Pulmonary artery endothelial cell (primary cell): ENCODE results near the gene FSTL1. TPM values are rescaled to one million over a fixed set of nuclear protein-coding genes. Genes with fewer than 3 reads are reported as not detected.

Source experiments
- DNase-seq: peaks from one replicate; pipeline ENCODE4 v3.0.0-alpha.2; 2011; ENCODE audit warnings: low read depth, low spot score
- total RNA-seq: library from RNA; depleted of rRNA; stranded (reverse); fragments of >200 nt; gene quantifications from 2 replicates; pipeline ENCODE4 v1.2.3, GENCODE V29; 2014

The FSTL1 gene
- total RNA-seq, 1 donor from 2014 or later = 517 TPM

DNA sequence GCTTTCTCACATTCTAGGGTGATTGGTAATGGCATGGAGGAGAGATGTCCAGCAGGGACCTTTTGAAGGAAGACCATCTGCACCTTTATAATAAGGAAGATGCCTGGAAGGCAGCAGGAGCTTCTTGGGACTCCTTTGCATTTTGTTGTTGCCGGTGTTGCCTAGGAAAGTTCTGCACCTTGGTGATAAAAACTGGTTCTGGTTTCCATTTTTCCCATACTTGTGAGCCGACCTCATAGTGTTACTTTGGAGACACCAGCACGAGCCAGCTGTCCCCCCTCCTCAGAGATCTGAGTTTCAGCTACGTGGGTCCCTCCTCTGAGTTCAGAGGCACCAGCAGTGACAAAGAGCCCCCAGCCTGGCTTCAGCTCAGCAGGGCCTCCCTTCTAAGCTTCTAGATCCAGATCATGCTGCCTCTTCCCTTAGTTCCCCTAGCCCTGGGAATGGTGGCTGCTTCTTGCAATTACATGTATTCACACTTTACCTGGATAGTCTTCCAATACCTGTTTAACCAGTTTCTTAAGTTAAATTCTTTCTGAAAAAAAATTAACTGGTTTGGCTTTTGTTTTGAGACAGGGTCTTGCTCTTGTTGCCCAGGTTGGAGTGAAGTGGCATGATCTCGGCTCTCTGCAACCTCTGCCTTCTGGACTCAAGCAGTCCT is 18.0 kb upstream of the FSTL1 start:
- no peak for DNase-seq

DNA sequence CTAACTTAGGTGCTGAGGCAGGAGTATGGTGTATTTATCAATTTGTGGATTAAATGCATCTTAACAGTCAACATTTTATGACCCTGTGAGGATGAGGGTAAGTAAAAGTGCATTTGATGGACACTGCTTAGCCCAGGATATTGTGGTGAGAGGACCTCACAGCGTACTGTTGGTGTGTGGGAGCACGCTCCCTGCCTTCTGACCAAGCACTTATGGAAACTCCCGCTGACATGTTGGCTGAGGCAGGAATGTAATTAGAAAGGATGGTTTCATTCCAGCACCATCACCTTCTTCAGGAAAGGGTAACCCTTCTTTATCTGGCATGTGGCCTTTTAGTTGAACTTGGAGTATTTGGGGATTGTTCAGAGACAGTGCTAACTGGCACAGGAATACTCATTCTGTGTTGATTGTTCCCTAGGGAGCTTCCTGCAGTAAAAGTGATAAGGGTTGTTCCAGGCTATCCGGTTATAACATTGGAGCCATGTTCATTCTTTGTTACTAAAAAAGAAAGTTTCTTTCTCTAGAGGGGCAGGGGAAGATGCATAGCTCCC is 11.7 kb upstream of the FSTL1 start:
- DNase-seq = no peak

DNA sequence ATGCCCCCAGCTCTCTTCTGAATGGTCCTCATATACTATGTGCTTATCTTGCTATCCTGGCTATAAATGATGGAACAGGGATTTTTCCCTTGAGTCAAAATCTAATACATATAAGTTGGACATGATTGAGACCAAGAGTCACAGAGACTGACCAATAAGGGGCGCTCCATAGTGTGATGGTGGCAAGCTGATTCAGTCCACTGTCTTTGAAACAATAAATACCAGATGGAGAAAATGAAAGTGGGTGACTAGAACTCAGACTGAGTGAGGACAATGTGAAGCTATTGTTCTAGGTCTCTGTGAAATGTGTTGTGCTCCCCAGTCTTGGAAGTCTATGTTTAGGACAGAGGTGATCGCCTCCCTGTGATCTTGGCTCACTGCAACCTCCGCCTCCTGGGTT is 10.6 kb upstream of the FSTL1 start:
- no peak for DNase-seq

DNA sequence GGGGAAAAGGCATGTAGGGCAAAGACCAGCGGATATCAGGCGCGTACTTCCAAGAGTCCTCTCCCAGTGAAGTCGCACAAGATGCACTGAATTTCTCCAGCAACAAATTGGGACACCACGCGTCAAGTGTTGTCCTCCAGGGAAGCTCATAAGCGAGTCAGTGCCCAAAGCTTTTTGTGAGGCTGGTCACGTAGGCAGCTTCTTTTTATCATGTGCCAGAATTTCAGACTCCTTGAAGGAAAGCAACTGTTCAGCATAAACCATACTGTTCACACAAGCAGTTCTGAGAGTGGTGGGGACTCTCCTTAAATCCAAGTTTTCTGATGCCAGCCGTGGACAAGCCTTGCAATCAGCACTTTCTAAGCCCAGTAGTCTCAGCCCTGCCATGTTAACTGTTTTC is 10.1 kb upstream of the FSTL1 start:
- DNase-seq = no peak

- DNase-seq = no peak
Measured at GRCh38 chr3:120460181-120460790, 9.5 kb upstream of the FSTL1 start.

GRCh38 chr3:120459196-120459595 is 8.4 kb upstream of the FSTL1 start:
- DNase-seq = no peak

DNA sequence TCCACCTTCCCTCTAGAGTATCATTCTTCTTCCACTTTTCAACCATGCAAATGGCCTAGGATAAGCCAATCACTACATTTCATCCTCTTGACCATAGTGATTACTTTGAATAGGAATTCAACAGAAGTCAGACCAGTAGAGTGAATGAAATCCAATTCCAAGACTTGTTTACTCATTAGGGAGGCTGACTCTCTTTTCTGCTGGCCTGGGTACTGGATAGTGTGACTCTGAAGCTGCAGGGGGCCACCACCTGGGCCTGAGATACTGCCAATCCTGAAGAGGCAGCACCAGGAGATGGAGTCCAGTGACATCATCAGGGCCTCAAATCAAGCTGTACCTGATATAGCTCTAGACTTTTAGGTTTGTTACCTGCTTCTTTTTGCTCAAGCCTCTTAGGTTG is 7.0 kb upstream of the FSTL1 start:
- no peak for DNase-seq

DNA sequence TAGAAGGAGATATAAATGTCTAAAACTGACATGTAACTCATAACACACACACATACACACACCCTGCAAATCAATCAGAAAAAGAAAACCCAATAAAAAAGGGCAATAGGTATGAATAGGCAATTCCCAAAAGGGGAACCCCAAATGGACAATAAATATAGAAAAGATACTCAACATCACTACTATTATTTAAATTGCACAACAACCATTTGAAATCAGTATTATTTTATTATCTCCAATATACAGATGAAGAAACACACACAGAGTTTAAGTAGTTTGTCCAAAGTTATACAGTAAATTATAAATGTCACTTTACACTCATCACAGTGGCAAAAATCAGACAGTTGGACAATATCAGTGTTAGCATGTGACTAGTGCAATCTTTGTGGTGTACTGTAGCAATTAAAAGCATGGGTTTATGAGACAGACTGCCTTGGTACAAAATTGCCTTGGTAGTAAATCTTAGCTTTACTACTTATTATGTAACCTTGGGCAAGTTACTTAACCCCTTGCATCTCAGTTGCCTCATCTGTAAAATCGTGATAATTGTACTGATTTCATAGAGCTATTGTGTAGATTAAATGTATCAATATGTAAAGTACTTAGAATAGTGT is 3.4 kb upstream of the FSTL1 start:
- DNase-seq = no peak

- DNase-seq = no peak
Measured at GRCh38 chr3:120452816-120453215, 2.0 kb upstream of the FSTL1 start.

DNA sequence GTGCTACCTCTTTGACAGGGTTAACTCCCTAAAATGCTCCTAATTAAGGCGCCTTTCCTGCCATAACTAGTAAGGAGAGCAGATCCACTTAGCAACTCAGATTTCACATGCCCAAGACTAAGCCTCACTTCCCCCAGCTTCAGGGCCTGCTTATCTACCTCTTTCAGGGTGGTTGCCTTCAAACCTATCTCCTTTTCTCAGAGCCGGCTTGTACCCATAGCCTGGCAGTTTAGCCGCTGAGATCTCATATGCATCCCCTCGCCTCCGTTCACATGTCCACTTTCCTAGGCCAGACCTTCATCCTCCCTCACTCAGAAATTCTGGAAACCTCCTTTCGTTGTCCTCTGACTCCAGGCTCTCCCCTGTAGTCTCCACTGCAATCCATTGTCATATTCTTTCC is 1.0 kb upstream of the FSTL1 start:
- no peak for DNase-seq

DNA sequence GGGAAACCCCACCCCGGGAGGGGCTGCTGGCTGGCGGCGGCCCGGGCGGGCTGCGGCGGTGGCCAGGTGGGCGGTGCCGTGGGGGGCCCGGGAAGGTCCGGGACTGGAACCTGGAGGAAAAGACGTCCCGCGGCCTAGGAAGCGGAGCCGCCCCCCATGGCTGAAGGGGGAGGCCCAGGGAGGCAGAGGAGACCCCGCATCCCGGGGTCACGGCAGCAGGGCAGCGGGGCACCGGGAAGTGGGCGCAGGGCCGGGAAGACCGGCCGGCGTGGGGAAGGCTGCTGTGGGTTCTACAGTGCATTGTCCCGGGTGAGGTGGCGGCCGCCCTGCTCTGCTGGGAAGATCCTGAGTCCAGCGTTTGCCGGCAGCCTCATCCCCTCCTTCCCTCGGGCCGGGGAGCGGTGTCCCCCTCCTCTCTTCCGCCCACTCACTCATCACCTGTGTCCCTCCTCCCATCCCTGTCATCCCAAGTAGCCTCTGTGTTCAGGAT is 525 bp upstream of the FSTL1 start:
- DNase-seq = no peak

- DNase-seq = no peak
Measured at GRCh38 chr3:120449701-120450599, 842 bp downstream of the FSTL1 start.

DNA sequence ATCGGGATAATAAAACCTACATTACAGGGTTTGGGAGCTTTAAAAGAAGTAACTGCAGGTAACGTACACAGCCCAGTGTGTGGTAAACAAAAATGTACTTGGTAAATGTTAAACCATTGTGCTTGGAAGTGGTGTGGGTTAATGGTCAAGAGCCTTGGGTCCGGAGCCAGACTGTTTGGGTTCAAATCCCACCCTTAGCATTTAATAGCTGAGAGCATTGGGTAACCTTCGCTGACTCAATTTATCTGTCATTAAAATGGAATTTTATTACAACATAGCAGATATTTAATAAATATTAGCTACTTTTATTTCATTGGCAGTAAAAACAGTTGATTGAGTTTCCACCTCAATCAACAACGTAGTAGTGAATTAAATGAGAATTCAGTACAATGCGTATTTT is 1.5 kb downstream of the FSTL1 start:
- no peak for DNase-seq

- no peak for DNase-seq
Measured at GRCh38 chr3:120448756-120449155, 2.0 kb downstream of the FSTL1 start.

DNA sequence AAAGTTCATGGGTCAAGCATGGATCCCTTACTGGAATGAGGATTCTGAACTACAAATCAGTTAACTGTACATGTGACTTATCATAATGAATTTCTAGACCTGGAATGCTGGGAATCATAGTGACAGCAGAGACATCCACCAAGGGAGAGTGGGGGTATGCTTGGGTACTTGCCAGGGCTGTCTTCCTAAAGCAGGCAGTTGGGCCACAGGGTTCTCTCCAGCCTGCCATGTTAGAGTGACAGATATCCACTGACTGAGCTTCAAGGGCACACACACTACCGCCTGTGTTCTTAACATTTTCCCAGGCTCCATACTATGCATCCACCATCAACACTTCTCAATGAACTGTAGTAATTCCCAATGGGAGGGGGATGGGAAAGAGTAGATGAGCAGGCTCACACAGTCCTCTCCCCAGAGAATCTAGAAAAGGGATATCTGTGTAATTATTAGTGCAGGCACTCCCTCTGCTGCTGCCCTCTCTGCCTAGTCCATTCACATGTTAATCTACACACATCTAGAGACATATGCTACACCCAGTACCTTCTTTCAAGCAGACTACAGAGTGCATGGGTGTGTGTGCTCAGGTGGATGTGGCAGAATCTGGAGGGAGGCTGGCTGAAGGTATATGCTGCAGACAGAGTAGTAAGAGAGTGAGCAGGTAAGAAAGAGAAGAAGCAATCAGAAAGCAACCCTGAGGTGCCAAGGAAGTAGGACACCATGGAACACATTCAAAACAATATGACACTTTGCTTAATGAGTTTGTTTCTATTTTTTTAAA is 3.7 kb downstream of the FSTL1 start:
- DNase-seq = no peak

DNA sequence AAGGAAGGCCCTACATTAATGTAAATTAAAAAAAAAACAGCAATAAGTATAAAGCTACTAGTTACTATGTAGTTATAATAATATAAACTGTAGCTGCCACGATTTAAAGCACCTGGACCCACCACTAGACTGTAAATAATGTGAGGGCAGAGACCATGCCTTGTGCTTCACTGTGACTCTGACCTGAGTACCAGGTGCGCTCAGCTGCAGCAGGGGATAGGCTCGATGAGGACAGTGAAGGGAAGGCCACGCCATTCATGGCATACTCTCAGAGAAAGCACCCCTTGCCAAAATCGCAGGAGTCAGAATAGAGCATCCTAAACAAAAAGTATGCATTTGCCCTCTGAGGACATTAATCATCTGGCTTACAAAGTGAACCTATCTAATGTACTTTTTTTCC is 5.1 kb downstream of the FSTL1 start:
- no peak for DNase-seq

GRCh38 chr3:120443626-120444123 is 7.1 kb downstream of the FSTL1 start:
- no peak for DNase-seq

- no peak for DNase-seq
Measured at GRCh38 chr3:120442975-120443517, 7.7 kb downstream of the FSTL1 start.

GRCh38 chr3:120441776-120442175 is 9.0 kb downstream of the FSTL1 start:
- no peak for DNase-seq

GRCh38 chr3:120440762-120441161 is 10.0 kb downstream of the FSTL1 start:
- DNase-seq = no peak
